ENCODE results near the gene CALML6.

GRCh38 chr1:1898246-1898933 lies 16.7 kb upstream of the CALML6 start:
- TF ChIP-seq ZNF555 (tag by site-specific recombination; conservative IDR thresholded peaks at IDR 0.05) (no peak), TSHZ1 (tag by site-specific recombination; IDR thresholded peaks at IDR 0.05; ENCODE audit: borderline replicate concordance) (no peak), MYNN (tag by site-specific recombination; IDR thresholded peaks at IDR 0.05; ENCODE audit: borderline replicate concordance) (no peak), ZBTB11 (tag by site-specific recombination; conservative IDR thresholded peaks at IDR 0.05; ENCODE audit: low read depth) (no peak), CTCF (tag by site-specific recombination; IDR thresholded peaks at IDR 0.05) (no peak), GLIS2 (tag by site-specific recombination; IDR thresholded peaks at IDR 0.05) (no peak), GLI4 (tag by site-specific recombination; IDR thresholded peaks at IDR 0.05) (no peak), ZNF239 (tag by site-specific recombination; IDR thresholded peaks at IDR 0.05) (no peak), ZNF707 (tag by site-specific recombination; IDR thresholded peaks at IDR 0.05) (no peak), ZNF280D (tag by site-specific recombination; IDR thresholded peaks at IDR 0.05) (no peak)
